ENCODE measurements around the gene BIN1. TPM values are rescaled to one million over a fixed set of nuclear protein-coding genes. Genes with fewer than 3 reads are reported as not detected.

The BIN1 gene
- total RNA-seq, 1 experiment from 2014 or later: 31.8 TPM

- POLR2A ChIA-PET: no interaction called here
- H3K4me2 ChIP-seq (ENCODE audit: low read length): no peak overlapping the region
- CTCF ChIA-PET: no interaction called here
Measured at GRCh38 chr2:127052771-127053691, 53.9 kb downstream of the BIN1 start.

More at GRCh38 chr2:127052771-127053691, 53.9 kb downstream of the BIN1 start:
- peaks cover 0 to 21% of the 10 kb centered on the region in 2 experiments; a peak in 2 of 4 replicates for H3K4me1 ChIP-seq (ENCODE audit: control insufficient read depth in 1 of 2, insufficient read depth in 2 of 2, low read length in 2 of 2)
- H3K79me2 ChIP-seq (ENCODE audit: insufficient read depth, low read length): no peaks in the 10 kb centered on the region
- H3K27me3 ChIP-seq (ENCODE audit: insufficient read depth, low read length): no peaks in the 10 kb centered on the region
- TF ChIP-seq ZBTB33 (IDR thresholded peaks at IDR 0.05; ENCODE audit: extremely low read depth, insufficient replicate concordance, low read length) (no peak), ZFX (IDR thresholded peaks at IDR 0.05) (no peak), ATF3 (IDR thresholded peaks at IDR 0.05) (no peak), POLR2AphosphoS5 (IDR thresholded peaks at IDR 0.05; ENCODE audit: low read depth, low read length) (no peak), CTCF (IDR thresholded peaks at IDR 0.05 in 2 of 3, conservative IDR thresholded peaks at IDR 0.05 in 1 of 3; ENCODE audit: borderline replicate concordance in 1 of 3, insufficient read depth in 1 of 3, low read depth in 2 of 3, low read length in 2 of 3) (no peak)
- H2AFZ ChIP-seq (ENCODE audit: low read depth, low read length, poor library complexity, severe bottlenecking): no peak overlapping the region
- no peaks in the 10 kb centered on the region for H3K9me2 ChIP-seq (ENCODE audit: insufficient read depth)
- H4K20me1 ChIP-seq (ENCODE audit: insufficient read depth): no peaks in the 10 kb centered on the region
- H3K36me3 ChIP-seq (ENCODE audit: control insufficient read depth in 1 of 2, insufficient read depth in 2 of 2, low read length in 2 of 2): no peaks in the 10 kb centered on the region
- H3K9ac ChIP-seq (ENCODE audit: low read length): no peak overlapping the region
- BruUV-seq (replicated peaks): no TSS peak
- H3K4me3 ChIP-seq (replicated peaks in 1 of 2; ENCODE audit: low read depth in 1 of 2, low read length in 2 of 2): no peak overlapping the region
- no peak for ATAC-seq
- intact Hi-C loops (cut with micrococcal nuclease): no loop called here
- RAD21 ChIA-PET (ENCODE audit: low non-redundant PET in 1 of 2, low total read pairs in 2 of 2, uncharacterized antibody in 2 of 2, unreplicated experiment in 2 of 2): no interaction called here
- H3K9me3 ChIP-seq (ENCODE audit: control insufficient read depth in 1 of 2, insufficient read depth in 1 of 2, low read depth in 1 of 2, low read length in 2 of 2): no peaks in the 10 kb centered on the region
- H3K27ac ChIP-seq (ENCODE audit: low read depth, low read length): no peak overlapping the region
- no peak for DNase-seq (ENCODE audit: low read depth, low spot score)
